Right hindlimb (tissue), 1 donor: ENCODE measurements around the gene KREMEN1.

Experiments
- DNase-seq: peaks from one replicate; pipeline ENCODE4 v3.0.0-alpha.2; 2018

Gene KREMEN1

DNA sequence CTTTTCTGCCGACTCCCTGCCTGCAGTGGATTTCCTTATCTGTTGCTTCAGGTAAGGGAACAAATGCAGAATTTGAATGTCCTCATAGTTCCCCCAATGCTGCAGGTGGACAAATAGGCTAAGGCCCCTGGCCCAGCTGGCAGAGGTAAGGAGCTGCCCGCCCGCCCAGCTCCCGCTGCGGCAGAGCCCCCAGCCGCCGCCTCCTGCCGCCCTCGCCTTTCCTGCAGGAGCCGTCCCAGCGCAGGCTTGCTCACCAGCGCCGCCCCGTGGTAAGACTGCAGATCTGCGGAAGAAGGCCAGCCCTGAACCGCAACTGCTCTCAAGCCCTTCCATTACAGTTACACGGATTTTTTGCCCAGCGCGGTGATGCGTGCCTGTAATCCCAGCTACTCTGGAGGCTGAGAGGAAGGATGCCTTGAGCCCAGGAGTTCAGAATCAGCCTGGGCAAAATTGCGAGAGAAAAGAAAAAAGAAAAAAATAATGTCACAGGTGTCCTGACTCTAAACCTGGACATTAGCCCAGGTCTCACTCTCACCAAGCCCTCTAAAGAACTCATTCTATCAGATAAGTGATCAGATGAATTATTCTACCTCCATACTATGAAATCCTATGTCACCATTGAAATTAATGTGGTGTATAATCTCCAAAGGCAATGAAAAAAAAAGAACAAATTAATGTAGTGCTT is 81.7 kb downstream of the KREMEN1 start:
- peak; percentile 83 for DNase-seq

GRCh38 chr22:29155966-29156365 is 83.1 kb downstream of the KREMEN1 start:
- no peak for DNase-seq

DNA sequence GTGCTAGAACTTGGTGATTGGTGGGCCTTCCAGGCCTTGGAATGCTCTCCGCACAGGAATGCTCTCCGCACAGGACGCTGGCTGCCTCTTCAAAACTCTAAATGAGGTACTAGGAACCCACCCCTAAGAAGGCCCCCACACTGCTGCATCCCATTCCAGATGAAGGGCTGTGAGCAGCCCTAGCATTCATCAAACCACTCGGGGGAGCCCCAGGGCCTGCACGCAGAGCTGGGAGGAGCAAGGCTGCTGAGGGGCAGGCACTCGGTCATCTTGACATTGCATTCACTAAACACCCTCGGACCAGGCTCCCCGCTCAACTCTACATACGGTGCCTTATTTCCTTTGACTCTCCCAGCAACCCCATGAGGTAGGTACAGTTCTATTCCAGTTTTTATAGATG is 83.7 kb downstream of the KREMEN1 start:
- peak; percentile 54 for DNase-seq

GRCh38 chr22:29157759-29158535 is 85.1 kb downstream of the KREMEN1 start:
- no peak for DNase-seq

DNA sequence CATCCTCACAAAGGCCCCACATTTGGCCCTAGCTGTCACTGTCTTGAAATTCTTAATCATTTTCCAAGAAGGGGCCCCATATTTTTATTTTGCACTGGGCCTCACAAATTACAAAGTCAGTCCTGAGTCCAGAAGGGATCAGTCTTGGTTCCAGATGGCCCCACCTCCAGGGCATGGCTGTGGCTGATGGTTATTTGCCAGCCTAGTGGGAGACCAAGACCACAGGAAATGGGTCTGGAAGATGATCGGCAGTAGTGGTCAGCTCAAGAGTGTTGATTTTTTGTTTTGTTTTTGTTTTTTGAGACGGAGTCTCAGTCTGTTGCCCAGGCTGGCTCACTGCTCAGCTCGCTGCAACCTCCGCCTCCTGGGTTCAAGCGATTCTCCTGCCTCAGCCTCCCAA is 85.7 kb downstream of the KREMEN1 start:
- DNase-seq, result no peak

GRCh38 chr22:29163808-29164207 is 91.0 kb downstream of the KREMEN1 start:
- no peak for DNase-seq

DNA sequence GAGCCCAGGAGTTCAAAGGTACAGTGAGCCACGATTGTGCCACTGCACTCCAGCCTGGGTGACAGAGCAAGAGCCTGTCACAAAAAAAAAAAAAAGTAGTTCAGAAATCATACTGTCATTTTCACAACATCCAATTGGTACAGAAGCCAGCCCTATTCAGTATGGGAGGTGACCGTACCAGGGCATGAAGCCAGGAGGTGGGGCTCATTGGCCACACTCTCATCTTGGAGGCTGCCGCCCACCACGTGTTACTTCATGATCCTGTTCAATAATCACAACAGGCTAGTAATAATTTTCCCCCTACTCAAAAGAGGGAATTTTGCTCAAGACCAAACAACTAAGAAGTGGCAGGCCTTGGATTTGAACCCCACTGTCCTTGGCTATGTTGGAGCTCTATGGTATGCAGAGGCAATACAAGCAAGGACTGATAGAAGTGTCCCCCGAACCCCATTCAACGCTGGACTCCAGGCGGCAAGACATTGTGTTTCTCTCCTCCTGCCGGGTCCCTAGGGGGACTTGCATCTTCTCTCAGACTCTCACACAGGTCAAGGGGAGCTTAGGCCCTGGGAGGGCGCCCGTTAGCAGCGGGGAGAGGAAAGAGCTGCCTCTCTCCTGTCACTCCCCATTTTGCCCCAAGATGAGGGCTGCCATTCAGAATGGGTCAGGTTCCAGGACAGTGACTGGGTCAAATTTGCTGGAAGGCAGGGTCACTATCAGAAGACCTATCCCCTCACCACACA is 92.7 kb downstream of the KREMEN1 start:
- no peak for DNase-seq

- no peak for DNase-seq
Observed at GRCh38 chr22:29166180-29166579, 93.3 kb downstream of the KREMEN1 start.

DNA sequence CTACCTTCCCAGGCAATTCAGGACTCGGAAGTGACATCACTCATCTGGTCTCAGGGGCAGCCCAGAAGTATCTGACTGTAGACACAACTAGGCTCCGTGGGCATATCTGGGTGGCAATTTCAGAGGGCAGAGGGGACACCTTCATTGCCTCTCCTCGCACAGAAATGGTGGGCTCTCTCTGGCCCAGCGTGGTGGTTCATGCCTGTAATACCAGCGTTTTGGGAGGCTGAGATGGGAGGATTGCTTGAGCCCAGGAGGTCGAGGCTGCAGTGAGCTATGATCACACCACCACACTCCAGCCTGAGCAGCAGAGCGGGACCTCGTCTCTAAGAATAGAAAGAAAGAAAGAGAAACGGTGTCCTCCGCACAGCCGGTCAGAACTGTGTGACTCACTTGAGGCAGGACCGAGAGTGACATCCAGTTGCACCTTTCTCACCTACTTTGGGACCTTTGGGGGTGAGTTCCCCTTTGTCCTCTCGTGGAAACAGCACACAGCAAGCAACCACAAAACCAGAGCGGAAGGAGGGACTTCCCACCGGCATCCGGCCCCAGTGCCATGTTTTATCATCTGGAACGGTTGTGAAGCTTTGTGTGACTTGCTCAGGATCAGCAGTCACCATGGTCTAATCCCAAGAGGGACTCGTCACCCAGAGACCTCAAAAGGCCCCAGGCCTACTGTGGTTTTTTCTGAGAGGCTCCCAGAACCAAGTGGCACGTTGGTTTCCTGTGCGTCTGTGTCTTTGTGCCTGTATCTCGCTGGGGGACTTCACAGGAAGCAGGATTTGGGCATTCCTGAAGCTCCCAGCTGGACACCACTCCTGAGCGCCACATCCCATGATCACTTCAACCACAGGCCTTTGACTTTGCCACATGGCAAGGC is 94.4 kb downstream of the KREMEN1 start:
- DNase-seq, result no peak

GRCh38 chr22:29171721-29172120 is 98.9 kb downstream of the KREMEN1 start:
- DNase-seq, result no peak

DNA sequence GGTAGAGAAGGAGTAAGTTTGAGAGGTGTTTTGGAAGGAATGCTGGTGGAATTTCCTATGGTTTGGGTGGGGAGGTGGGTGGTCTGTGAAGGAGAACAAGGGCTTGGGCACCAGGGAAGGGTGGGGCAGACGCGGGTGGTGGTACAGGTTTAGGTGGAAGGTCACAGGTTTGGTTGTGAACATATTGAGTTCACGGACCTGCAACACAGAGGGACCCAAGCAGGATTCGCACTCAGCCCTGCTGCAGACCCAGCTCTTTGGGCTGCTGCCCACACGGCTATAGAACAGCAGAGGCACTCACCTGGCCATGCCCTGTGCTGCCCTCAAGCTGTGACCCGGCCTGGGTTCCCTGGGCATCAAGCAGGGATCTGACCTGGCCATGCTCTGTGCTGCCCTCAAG is 99.4 kb downstream of the KREMEN1 start:
- no peak for DNase-seq

DNA sequence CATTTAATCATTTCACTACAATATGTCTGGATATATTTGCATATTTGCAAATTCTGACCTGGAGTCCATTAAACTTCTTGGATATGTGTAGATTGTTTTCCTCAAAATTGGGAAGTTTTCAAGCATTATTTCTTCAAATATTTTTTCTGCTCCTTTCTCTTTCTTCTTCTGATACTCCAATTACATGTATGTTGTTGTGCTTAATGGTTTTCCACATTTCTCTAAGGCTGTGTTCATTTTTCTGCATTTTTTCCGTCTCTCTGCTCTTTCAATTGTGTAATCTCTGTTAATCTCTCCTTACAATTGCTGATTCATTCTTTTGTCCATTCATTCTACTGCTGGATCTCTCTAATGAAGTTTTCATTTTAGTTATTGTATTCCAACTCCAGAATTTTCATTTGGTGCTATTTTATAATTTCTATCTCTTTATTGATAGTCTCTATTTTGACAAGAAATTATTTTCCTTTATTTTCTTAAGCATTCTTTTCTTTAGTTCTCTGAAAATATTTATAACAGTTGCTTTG is 102.5 kb downstream of the KREMEN1 start:
- no peak for DNase-seq

GRCh38 chr22:29183971-29184848 is 111.4 kb downstream of the KREMEN1 start:
- no peak for DNase-seq

GRCh38 chr22:29184849-29185490 is 112.1 kb downstream of the KREMEN1 start:
- no peak for DNase-seq

DNA sequence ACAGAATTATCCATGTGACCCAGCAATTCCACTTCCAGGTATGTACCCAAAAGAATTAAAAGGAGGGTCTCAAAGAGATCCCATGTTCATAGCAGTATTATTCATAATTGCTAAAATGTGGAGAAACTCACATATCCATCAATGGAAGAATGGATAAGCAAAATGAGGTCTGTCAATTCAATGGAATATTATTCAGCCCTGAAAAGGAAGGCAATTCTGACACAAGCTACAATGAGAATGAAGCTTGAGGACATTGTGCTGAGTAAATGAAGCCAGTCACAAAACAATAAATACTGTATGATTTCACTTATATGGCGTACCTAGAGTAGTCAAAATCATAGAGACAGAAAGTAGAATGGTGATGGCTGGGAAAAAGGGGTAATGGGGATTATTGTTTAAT is 113.5 kb downstream of the KREMEN1 start:
- DNase-seq, result no peak

DNA sequence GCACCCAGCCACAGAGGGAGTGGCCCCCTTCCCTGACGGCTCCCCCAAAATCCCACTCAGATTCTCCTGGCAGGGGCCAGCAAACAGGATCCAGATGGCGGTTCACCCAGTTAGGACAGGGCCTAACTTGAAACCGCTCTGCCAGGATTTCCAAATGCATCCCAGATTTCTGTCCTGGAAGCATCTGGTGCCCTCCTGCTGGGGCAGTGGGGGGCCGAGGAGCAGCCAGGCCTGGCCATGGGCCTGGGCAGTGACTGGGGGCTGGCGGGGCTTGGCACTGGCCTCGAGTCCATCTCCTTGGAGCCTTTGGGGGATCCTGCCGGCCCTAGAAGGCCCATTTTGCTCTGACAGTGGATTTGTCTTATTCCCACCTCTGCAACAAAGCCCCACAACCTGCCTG is 115.0 kb downstream of the KREMEN1 start:
- DNase-seq, result no peak

DNA sequence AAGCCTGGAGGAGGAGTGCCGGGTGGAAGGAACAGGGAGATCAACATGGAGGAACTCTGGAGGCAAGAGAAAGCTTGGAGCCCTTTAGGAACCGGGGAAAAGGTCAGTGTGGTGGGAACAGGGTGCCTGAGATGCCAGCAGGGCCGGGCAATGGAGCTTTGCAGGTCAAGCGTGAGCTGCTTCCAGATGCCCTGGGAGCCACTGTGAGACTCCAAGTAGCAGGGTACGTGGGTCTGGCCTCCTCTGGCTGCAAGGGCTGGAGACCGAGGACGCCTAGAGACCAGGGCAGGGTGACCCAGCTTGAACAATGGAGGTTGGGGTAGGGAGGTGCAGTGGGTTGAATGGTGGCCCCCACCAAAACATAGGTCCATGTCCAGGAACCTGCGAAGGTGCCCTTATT is 117.2 kb downstream of the KREMEN1 start:
- DNase-seq, result no peak

GRCh38 chr22:29190918-29191317 is 118.1 kb downstream of the KREMEN1 start:
- DNase-seq, result no peak

DNA sequence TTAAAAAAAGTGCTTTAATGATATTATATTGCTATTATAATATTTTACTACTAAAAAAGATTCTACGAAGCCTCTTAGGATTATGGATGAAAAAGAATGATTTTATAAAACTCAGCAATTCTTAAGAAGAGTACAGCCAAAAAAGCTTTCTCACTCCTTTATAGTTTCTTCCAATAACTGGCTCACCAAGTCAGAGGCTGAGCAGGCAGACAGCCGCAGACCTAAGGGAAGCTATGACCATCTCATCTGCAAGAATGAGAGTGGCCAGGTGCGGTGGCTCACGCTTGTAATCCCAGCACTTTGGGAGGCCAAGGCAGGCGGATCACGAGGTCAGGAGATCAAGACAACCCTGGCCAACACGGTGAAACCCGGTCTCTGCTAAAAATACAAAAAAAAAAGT is 120.2 kb downstream of the KREMEN1 start:
- DNase-seq, result no peak

- DNase-seq, result no peak
Observed at GRCh38 chr22:29194184-29194583, 121.3 kb downstream of the KREMEN1 start.
